RWPE2 (cell line): ENCODE measurements around the gene NPHP1.
"Not testable (repeated sequence)": the region's sequence is repeated elsewhere in the genome, so short reads cannot be mapped to it uniquely, and the experiment has no call there.

Experiments used
- ATAC-seq: fragments of 200-7000 bp; cut with Tn5 transposase; 3 replicates; pipeline ENCODE4 v1.9.1; 2021; ENCODE audit warnings: low read depth
- DNase-seq: peaks from one replicate; pipeline ENCODE4 v3.0.0-alpha.2; 2020; ENCODE audit warnings: low spot score
- H3K27ac ChIP-seq: fragments of 450-650 bp; 2 replicates; pipeline ENCODE4 v1.5.1; 2017; ENCODE audit warnings: mild to moderate bottlenecking; ENCODE audit not compliant: poor library complexity, severe bottlenecking
- H3K27me3 ChIP-seq: fragments of 250-450 bp; sonication (Bioruptor Pico); 2 replicates; pipeline ENCODE4 v1.5.1; 2021; ENCODE audit warnings: mild to moderate bottlenecking, moderate library complexity; ENCODE audit not compliant: insufficient read depth, poor library complexity, severe bottlenecking
- H3K36me3 ChIP-seq: fragments of 250-450 bp; sonication (Bioruptor Pico); 2 replicates; pipeline ENCODE4 v1.5.1; 2020; ENCODE audit warnings: low read depth, mild to moderate bottlenecking, moderate library complexity
- H3K4me1 ChIP-seq: fragments of 250-450 bp; sonication (Bioruptor Pico); 2 replicates; pipeline ENCODE4 v1.5.1; 2021; ENCODE audit warnings: mild to moderate bottlenecking, moderate library complexity; ENCODE audit not compliant: insufficient read depth, poor library complexity, severe bottlenecking
- H3K4me3 ChIP-seq: fragments of 250-450 bp; sonication (Bioruptor Pico); 2 replicates; pipeline ENCODE4 v1.5.1; 2021; ENCODE audit warnings: mild to moderate bottlenecking, moderate library complexity; ENCODE audit not compliant: severe bottlenecking
- H3K9me3 ChIP-seq: fragments of 250-450 bp; sonication (Bioruptor Pico); 2 replicates; pipeline ENCODE4 v1.5.1; 2021; ENCODE audit warnings: mild to moderate bottlenecking, moderate library complexity; ENCODE audit not compliant: severe bottlenecking
- CTCF ChIP-seq: fragments of 450-650 bp; IDR thresholded peaks from one replicate; pipeline ENCODE4 v1.5.1; 2017; ENCODE audit warnings: mild to moderate bottlenecking, moderate library complexity; ENCODE audit not compliant: poor library complexity, severe bottlenecking

The NPHP1 gene

GRCh38 chr2:110205660-110206455, 1.0 kb upstream of the NPHP1 start:
- ATAC-seq (peak; percentile 48; the same call in 2 of the 3 replicates), DNase-seq (no peak)
- Histone ChIP-seq H3K27me3 (no peaks in the 10 kb centered on the region), H3K27ac (no peak overlapping the region), H3K36me3 (peaks cover 9% of the 10 kb centered on the region), H3K4me3 (no peak overlapping the region), H3K4me1 (peaks cover 13% of the 10 kb centered on the region), H3K9me3 (no peaks in the 10 kb centered on the region)
- no peak for TF ChIP-seq CTCF

- TF ChIP-seq CTCF: no peak
- Histone ChIP-seq H3K9me3 (no peaks in the 10 kb centered on the region), H3K27ac (no peak overlapping the region), H3K4me3 (no peak overlapping the region), H3K4me1 (no peaks in the 10 kb centered on the region), H3K36me3 (no peaks in the 10 kb centered on the region; the same call in 1 of the 2 replicates), H3K27me3 (no peaks in the 10 kb centered on the region)
- DNase-seq: no peak
- no peak for ATAC-seq
These were observed 6.8 kb downstream of the NPHP1 start for GRCh38 chr2:110198016-110198415.

GRCh38 chr2:110197452-110197851, 7.4 kb downstream of the NPHP1 start:
- Histone ChIP-seq H3K4me1 (no peaks in the 10 kb centered on the region), H3K36me3 (no peaks in the 10 kb centered on the region; the same call in 1 of the 2 replicates), H3K4me3 (no peak overlapping the region), H3K27ac (no peak overlapping the region), H3K9me3 (no peaks in the 10 kb centered on the region), H3K27me3 (no peaks in the 10 kb centered on the region)
- DNase-seq (no peak), ATAC-seq (no peak)
- no peak for TF ChIP-seq CTCF

GRCh38 chr2:110190169-110190568, 14.6 kb downstream of the NPHP1 start:
- not testable (repeated sequence) for DNase-seq, H3K27ac ChIP-seq, H3K9me3 ChIP-seq, ATAC-seq, H3K27me3 ChIP-seq, H3K4me3 ChIP-seq, H3K4me1 ChIP-seq, H3K36me3 ChIP-seq

- no peak overlapping the region for H3K27ac ChIP-seq
- H3K36me3 ChIP-seq: no peaks in the 10 kb centered on the region
- TF ChIP-seq CTCF: no peak
- no peaks in the 10 kb centered on the region for H3K4me1 ChIP-seq
- H3K27me3 ChIP-seq: no peaks in the 10 kb centered on the region
- peaks cover 2% of the 10 kb centered on the region for H3K9me3 ChIP-seq
- DNase-seq: no peak
- no peak for ATAC-seq
- no peak overlapping the region for H3K4me3 ChIP-seq
These were observed 22.4 kb downstream of the NPHP1 start for GRCh38 chr2:110182449-110182848.
